DND-41 (cell line): ENCODE data around the gene TTC14.

ENCODE experiments used
- ATAC-seq: fragments of 200-7000 bp; cut with Tn5 transposase; 3 replicates; pipeline ENCODE4 v1.9.1; 2021; ENCODE audit warnings: low read depth; ENCODE audit not compliant: insufficient read depth
- DNase-seq: peaks from one replicate; pipeline ENCODE4 v3.0.0-alpha.2; 2020
- H2AFZ ChIP-seq: 2 replicates; pipeline ENCODE4 v1.6.0; 2012; ENCODE audit warnings: low read depth, low read length
- H3K27ac ChIP-seq: 2 replicates; pipeline ENCODE4 v1.5.1; 2012; ENCODE audit warnings: low read length, inconsistent platforms
- H3K27me3 ChIP-seq: fragments of 200-600 bp; sonication (generic); 2 replicates; pipeline ENCODE4 v1.6.0; 2012; ENCODE audit warnings: low read length, mild to moderate bottlenecking, inconsistent platforms; ENCODE audit not compliant: insufficient read depth, poor library complexity
- H3K36me3 ChIP-seq: 2 replicates; pipeline ENCODE4 v1.5.1; 2012; ENCODE audit warnings: low read length, inconsistent platforms; ENCODE audit not compliant: insufficient read depth
- H3K4me1 ChIP-seq: 2 replicates; pipeline ENCODE4 v1.5.1; 2012; ENCODE audit warnings: mild to moderate bottlenecking, low read length; ENCODE audit not compliant: insufficient read depth
- H3K4me2 ChIP-seq: 2 replicates; pipeline ENCODE4 v1.6.0; 2012; ENCODE audit warnings: mild to moderate bottlenecking, moderate library complexity, low read length, inconsistent platforms; ENCODE audit not compliant: insufficient read depth
- H3K4me3 ChIP-seq, 2 experiments: fragments of 200-600 bp in 1 of 2; shearing (Covaris generic) in 1 of 2; 2 replicates each; pipeline ENCODE4 v1.5.1; 2012 to 2016; ENCODE audit warnings: inconsistent platforms in 2 of 2, low read length in 2 of 2, mild to moderate bottlenecking in 2 of 2, low read depth in 1 of 2, moderate library complexity in 1 of 2
- H3K79me2 ChIP-seq: 2 replicates; pipeline ENCODE4 v1.6.0; 2012; ENCODE audit warnings: low read length, inconsistent platforms; ENCODE audit not compliant: insufficient read depth
- H3K9ac ChIP-seq: 2 replicates; pipeline ENCODE4 v1.6.0; 2012; ENCODE audit warnings: low read depth, mild to moderate bottlenecking, inconsistent platforms, low read length, moderate library complexity
- H3K9me3 ChIP-seq: 2 replicates; pipeline ENCODE4 v1.5.1; 2012; ENCODE audit warnings: low read length, moderate library complexity, mild to moderate bottlenecking, inconsistent platforms; ENCODE audit not compliant: insufficient read depth, severe bottlenecking
- H4K20me1 ChIP-seq: 2 replicates; pipeline ENCODE4 v1.6.0; 2012; ENCODE audit warnings: low read length; ENCODE audit not compliant: insufficient read depth
- CTCF ChIP-seq: IDR thresholded peaks from 2 replicates; pipeline ENCODE4 v1.5.1; 2012; ENCODE audit warnings: borderline replicate concordance, low read length, moderate library complexity, mild to moderate bottlenecking; ENCODE audit not compliant: poor library complexity, severe bottlenecking; ENCODE audit errors: extremely low read depth
- EZH2 ChIP-seq: IDR thresholded peaks from 3 replicates; pipeline ENCODE4 v1.6.1; 2012; ENCODE audit warnings: borderline replicate concordance, low read depth, mild to moderate bottlenecking, moderate library complexity, low read length, inconsistent platforms; ENCODE audit not compliant: severe bottlenecking

Gene TTC14

GRCh38 chr3:180570238-180570637, 31.7 kb upstream of the TTC14 start:
- H3K9ac ChIP-seq: no peak overlapping the region
- H2AFZ ChIP-seq: no peak overlapping the region
- H3K79me2 ChIP-seq: no peaks in the 10 kb centered on the region
- peaks cover 2% of the 10 kb centered on the region for H3K27me3 ChIP-seq
- H3K4me1 ChIP-seq: no peaks in the 10 kb centered on the region
- no peaks in the 10 kb centered on the region for H3K36me3 ChIP-seq
- no peak overlapping the region for H3K4me3 ChIP-seq
- H3K9me3 ChIP-seq: no peaks in the 10 kb centered on the region
- no peaks in the 10 kb centered on the region for H4K20me1 ChIP-seq
- no peak overlapping the region for H3K27ac ChIP-seq
- no peak for TF ChIP-seq EZH2
- no peak for TF ChIP-seq CTCF
- DNase-seq (no peak), ATAC-seq (no peak)
- H3K4me2 ChIP-seq: no peak overlapping the region

- no peaks in the 10 kb centered on the region for H4K20me1 ChIP-seq
- H2AFZ ChIP-seq: no peak overlapping the region
- H3K27ac ChIP-seq: no peak overlapping the region
- peaks cover 2% of the 10 kb centered on the region for H3K27me3 ChIP-seq
- TF ChIP-seq EZH2: no peak
- TF ChIP-seq CTCF: no peak
- no peaks in the 10 kb centered on the region for H3K9me3 ChIP-seq
- ATAC-seq: no peak
- no peaks in the 10 kb centered on the region for H3K4me1 ChIP-seq
- H3K4me3 ChIP-seq: no peak overlapping the region
- H3K36me3 ChIP-seq: no peaks in the 10 kb centered on the region
- DNase-seq: no peak
- H3K9ac ChIP-seq: no peak overlapping the region
- no peaks in the 10 kb centered on the region for H3K79me2 ChIP-seq
- H3K4me2 ChIP-seq: no peak overlapping the region
These were observed 29.9 kb upstream of the TTC14 start for GRCh38 chr3:180571831-180572598.

- Histone ChIP-seq H3K4me2 (no peak overlapping the region), H3K4me1 (no peaks in the 10 kb centered on the region), H3K36me3 (no peaks in the 10 kb centered on the region), H3K4me3 (no peak overlapping the region), H3K9me3 (no peaks in the 10 kb centered on the region), H3K27ac (no peak overlapping the region), H3K27me3 (no peaks in the 10 kb centered on the region), H3K79me2 (no peaks in the 10 kb centered on the region), H2AFZ (no peak overlapping the region), H3K9ac (no peak overlapping the region), H4K20me1 (no peaks in the 10 kb centered on the region)
- TF ChIP-seq CTCF: no peak
- no peak for TF ChIP-seq EZH2
- ATAC-seq (no peak), DNase-seq (no peak)
These were observed 26.4 kb upstream of the TTC14 start for GRCh38 chr3:180575571-180575970.

GRCh38 chr3:180580934-180581333, 21.0 kb upstream of the TTC14 start:
- Histone ChIP-seq H2AFZ (no peak overlapping the region), H3K36me3 (no peaks in the 10 kb centered on the region), H3K9me3 (no peaks in the 10 kb centered on the region), H4K20me1 (no peaks in the 10 kb centered on the region), H3K4me3 (no peak overlapping the region), H3K4me2 (no peak overlapping the region), H3K9ac (no peak overlapping the region), H3K4me1 (no peaks in the 10 kb centered on the region), H3K79me2 (no peaks in the 10 kb centered on the region), H3K27me3 (no peaks in the 10 kb centered on the region), H3K27ac (no peak overlapping the region)
- TF ChIP-seq CTCF (no peak), EZH2 (no peak)
- ATAC-seq (no peak), DNase-seq (no peak)
